HG02588 (cell line): ENCODE results near the gene SIGLEC9.

Experiments
- ATAC-seq: cut with Tn5 transposase; IDR thresholded peaks from one replicate; pipeline ENCODE4 v1.9.1; 2021; ENCODE audit warnings: mild to moderate bottlenecking, moderate library complexity; ENCODE audit not compliant: unreplicated experiment

The SIGLEC9 gene

DNA sequence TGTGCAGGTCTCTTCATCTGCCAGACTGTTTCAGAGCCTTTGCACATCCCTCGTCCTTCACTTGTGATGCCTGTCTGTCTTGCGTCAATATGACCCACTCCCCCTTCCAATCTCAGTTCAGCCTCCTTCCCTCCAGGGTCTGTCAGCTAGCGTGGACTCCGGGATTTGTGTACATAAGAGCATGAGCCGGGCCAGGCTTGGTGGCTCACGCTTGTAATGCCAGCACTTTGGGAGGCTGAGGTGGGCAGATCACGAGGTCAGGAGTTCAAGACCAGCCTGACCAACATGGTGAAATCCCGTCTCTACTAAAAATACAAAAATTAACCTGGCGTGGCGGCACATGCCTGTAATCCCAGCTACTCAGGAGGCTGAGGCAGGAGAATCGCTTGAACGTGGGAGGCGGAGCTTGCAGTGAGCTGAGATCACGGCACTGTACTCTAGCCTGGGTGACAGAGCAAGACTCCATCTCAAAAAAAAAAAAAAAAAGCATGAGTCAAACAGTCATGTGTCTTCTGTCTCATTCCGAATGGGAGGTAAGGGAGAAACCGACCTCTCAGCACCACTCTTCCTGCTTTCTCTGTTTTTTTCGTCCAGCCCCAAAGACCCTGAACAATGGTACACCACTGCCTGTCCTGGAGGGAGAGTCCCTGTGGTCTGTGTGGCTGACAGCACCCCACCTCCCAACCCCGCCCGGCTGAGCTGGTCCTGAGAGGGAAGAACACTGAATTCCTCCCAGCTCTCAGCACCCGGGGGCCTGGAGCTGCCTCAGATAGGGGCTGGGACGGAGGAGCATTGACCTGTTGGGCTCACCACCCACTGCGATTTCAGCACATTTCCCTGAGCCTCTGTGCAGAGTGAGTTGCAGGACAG, 2.4 kb upstream of the SIGLEC9 start:
- no peak for ATAC-seq

DNA sequence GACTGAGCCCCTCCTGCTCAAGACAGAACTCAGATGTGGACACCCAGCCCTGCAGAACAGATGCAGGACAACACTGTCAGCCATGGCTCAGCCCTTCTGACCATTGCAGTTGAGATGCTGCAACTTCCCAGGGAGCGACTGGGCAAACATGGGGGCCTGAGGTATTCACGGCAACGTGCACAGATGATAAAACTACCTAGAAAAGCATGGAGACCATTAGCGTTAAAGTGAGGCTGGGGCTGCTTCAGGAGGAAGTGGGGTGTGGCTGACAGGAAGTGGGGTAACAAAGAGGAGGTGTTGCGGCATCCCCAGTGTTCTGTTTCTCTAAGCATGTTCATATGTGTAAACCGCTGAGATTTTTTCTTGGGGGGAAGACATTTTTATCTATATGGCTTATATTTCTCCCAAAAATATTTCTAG, 1.3 kb upstream of the SIGLEC9 start:
- no peak for ATAC-seq

DNA sequence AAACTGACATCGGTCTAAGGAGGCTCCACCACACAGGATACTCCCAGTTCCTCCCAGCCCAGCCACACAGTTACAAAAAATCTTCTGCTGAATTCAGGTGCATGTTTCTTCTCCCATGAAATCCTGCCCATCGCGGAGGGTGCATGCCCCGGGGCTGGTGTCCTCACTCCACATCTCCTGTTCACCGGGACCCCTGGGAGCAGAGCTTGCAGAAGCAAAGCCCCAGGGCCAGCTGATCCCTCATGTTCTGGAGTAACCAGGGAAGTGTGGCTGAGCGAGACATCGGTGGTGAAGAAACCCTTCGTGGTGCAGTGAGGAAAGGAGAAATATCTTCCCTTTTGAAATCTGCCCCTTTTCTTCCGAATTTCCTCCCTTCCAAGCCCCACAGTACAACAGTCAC, 904 bp upstream of the SIGLEC9 start:
- no peak for ATAC-seq

DNA sequence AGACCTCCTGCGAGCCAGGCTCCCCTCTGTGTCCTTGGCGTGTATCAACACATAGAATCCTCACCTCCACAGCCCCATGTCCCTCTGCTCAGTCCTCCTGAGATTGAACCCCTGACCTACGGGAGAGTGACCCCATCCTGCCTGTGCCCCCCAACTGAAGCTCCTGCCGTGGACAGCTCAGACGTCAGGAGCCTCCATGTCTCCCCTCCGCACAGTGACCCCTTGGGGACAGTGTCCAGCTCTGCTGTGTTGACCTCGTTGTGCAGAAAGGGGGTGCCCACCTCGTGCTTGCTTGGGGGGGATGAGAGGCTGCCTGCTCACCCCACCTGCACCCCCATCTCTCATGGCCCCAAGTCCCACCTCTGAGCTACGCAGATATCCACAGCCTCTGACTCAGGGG, 490 bp upstream of the SIGLEC9 start:
- ATAC-seq, result no peak

DNA sequence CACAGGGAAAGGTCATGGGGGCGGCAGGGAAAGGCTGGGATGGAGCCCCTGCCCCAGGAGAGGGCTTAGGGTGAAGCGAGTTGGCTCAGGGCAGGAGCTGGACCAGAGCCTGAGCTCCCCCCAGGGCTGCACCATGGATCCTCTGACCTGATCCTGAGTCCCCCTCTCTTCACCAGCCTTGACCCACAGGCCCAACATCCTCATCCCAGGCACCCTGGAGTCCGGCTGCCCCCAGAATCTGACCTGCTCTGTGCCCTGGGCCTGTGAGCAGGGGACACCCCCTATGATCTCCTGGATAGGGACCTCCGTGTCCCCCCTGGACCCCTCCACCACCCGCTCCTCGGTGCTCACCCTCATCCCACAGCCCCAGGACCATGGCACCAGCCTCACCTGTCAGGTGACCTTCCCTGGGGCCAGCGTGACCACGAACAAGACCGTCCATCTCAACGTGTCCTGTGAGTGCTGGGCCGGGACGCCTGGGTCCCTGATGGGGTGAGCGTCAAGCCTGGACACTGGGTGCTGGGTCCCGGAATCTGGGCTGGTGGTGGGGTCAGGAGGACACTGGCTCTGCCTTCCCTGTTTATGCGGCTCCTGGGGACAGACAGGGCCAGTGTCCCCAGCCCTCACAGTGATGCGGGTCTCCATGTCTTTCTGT, 842 bp downstream of the SIGLEC9 start:
- ATAC-seq, result no peak

DNA sequence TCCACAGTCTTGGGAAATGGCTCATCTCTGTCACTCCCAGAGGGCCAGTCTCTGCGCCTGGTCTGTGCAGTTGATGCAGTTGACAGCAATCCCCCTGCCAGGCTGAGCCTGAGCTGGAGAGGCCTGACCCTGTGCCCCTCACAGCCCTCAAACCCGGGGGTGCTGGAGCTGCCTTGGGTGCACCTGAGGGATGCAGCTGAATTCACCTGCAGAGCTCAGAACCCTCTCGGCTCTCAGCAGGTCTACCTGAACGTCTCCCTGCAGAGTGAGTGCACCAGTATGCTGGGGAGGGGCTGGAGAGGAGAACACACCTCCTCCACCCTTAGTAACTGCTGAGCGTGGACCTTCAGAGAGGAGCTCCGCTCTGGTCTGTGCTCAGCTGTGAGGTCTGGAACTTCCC, 2.3 kb downstream of the SIGLEC9 start:
- no peak for ATAC-seq

DNA sequence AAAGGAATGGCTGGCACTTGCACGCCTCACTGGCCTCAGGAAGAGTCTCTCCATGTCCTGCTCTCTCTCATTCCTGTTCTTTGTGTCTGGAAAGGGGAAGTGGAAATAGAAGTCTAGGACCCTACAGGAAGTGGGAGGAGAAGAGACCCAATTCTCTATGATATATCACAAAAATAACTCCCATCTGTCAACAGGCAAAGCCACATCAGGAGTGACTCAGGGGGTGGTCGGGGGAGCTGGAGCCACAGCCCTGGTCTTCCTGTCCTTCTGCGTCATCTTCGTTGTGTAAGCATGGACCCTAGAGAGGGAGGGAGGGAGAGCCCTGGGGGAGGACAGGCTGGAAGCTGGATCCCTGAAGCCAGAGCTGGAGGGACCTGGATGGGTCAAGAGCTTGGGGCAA, 3.0 kb downstream of the SIGLEC9 start:
- ATAC-seq, result no peak

DNA sequence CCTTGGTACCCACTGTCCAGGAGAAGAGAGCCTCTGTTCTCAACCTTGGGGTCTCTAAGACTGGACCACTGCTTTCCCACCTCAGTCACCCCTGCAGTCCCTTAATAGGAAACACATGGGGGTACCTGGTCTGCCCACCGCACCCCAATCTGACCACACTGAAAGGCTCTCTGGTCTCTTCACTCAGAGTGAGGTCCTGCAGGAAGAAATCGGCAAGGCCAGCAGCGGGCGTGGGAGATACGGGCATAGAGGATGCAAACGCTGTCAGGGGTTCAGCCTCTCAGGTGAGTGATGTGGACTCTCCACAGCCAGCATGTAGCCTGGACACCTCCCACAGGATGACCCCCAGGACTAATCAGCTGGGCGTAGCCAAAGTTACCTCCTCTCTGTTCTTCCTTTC, 3.5 kb downstream of the SIGLEC9 start:
- ATAC-seq, result no peak

DNA sequence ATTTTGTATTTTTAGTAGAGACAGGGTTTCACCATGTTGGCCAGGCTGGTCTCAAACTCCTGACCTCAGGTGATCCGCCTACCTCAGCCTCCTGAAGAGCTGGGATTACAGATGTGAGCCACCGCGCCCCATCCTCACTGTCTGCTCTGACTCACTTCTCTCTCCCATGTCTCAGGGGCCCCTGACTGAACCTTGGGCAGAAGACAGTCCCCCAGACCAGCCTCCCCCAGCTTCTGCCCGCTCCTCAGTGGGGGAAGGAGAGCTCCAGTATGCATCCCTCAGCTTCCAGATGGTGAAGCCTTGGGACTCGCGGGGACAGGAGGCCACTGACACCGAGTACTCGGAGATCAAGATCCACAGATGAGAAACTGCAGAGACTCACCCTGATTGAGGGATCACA, 5.0 kb downstream of the SIGLEC9 start:
- ATAC-seq, result no peak

DNA sequence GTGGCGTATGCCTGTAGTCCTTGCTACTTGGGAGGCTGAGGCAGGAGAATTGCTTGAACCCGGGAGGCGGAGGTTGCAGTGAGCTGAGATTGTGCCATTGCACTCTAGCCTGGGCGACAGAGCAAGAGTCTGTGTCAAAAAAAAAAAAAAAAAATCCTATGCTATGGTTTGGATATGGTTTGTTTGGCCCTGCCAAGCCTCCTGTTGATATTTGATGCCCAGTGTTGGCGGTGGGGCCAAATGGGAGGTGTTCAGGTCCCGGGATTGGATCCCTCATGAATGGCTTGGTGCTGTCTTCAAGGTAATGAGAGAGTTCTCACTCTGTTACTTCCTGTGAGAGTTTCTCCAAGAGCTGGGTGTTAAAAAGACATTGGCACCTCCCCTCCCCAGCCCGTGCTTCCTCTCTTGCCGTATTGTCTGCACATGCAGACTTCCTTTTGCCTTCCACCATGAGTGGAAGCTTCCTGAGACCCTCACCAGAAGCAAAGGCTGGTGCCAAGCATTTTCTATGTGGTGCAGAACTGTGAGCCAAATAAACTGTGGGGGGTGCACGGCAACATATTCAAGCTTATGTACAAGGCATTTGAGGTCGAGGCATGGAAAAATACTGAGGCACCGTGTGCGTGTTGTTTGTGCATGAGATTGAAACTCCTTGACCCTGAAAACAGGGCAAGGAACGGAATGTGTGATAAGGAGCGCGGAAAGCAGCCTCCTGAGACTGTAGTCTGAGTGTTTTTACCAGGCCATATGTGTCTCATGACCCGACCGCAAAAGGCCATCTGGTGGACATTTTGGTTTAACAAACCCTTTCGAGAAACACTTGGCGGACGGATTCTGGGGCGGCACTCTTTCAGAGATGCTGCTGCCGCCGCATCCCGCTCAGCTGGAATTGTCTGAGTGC, 7.3 kb downstream of the SIGLEC9 start:
- no peak for ATAC-seq

DNA sequence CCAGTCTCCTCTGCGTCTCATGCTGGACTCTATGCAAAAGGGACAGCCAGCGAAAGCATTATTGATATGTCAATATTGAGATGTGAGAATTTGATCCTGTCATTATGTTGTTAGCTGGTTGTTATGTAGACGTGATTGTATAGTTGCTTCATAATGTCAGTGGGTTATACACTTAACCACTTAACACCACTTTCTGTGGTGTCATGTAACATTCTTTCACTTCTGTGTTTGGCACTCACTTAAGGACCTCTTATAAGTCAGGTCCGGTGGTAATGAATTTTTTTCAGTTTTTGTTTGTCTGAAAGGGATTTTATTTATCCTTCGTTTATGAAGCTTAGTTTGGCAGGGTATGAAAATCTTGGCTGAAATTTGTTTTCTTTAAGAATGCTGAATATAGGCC, 10.3 kb downstream of the SIGLEC9 start:
- ATAC-seq, result no peak

DNA sequence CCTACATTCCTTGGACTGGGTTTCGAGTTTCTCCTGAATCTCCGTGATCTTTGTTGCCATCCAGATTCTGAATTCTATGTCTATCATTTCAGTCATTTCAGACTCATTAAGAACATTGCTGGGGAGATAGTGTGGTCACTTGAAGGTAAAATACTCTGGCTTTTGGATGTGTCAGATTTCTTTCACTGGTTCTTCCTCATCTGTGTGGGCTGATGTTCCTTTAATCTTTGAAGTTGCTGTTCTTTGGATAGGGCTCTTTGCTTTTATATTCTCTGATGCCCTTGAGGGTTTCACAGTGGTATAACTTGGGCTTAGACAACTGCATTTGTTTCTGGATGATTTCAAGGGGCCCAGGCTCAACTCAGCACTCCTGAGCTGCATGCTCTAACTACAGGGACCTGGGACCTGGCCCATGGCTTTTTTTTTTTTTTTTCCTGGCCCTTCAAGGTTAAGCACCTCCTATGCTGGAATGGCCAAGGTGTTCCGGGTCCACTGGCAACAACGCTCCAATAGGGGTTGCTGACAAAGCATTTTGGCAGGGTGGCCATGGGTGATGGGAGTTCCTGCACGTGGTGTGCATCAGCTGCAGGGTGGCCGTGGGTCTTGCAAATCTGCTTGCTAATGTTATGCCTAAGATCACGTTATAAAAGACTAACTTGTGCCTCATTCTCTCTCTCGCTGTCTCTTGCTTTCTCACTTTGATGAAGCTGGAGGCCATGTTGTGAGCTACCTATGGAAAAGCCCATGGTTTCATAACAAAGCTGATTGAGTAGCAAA, 11.5 kb downstream of the SIGLEC9 start:
- ATAC-seq, result no peak

DNA sequence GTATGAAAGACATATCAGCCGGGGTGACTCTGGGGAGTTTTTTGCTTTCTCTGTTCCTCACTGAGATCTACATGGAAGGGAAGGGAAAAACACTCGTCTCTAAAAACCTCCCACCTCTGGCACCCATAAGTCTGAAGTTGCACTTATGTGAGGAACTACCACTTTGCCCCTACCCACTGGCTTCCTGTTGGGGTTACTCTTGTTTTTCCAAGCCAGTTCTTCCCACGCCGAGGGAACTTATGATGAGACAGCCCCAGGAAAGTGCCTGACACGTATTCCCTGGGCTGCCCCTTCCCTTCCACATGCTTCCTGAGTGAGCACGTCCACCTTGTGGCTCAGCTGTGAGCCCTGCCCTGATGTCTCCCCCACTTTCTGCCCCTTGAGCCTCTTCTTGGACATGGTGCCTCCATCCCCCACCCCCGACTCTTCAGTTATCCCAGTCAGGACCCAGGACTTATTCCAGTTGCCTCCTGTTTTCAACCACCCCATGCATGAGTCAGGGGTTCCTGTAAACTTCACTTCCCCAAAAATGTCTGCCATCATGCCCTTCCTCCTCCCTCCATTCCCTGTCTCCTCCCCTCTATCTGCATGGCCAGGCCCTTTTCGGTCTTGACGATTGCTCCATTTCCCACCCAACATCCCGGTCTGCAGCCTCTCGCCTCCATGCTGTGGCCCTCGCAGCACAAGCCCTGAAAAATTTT, 12.3 kb downstream of the SIGLEC9 start:
- ATAC-seq, result no peak

DNA sequence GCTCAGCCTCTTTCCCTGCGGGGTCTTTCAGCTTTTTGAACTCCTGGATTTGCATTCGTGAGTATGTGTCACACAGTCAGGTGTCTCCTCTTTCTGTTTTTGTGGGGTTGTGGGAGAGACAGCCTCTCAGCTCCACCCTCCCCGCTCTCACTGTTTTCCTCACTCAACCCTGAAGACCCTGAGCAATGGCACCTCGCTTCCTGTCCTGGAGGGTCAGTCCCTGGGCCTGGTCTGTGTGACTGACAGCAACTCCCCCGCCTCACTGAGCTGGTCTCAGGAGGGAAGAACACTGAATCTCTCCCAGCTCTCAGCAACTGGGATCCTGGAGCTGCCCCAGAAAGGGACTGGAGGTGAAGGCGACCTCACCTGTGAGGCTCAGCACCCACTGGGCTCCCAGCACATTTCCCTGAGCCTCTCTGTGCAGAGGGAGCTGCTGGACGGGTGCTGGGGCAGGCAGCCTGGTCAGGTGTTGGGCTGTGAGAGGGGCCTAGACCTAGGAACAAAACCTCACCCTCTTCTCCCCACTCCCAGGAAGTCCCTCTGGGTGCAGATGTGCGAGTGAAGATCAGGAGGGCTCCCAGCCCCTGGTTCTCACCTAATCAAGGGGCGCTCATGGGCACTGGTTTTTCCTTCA, 13.2 kb downstream of the SIGLEC9 start:
- no peak for ATAC-seq

DNA sequence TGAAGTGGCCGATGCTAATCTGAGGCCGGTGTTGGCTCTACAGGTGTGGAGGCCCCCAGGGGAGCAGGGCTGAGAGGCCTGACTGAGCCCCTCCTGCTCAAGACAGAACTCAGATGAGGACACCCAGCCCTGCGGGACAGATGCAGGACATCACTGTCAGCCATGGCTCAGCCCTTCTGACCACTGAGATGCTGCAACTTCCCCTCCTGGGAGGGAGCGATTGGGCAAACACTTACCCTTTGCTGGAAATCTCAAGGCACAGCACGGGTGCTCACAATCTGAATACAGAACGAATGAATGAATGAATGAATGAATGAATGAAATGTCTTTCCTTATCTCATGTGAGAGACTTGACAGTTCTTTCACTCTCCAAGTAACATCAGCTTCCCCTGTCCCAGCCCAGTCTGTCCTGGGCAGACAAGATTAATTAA, 13.9 kb downstream of the SIGLEC9 start:
- no peak for ATAC-seq

DNA sequence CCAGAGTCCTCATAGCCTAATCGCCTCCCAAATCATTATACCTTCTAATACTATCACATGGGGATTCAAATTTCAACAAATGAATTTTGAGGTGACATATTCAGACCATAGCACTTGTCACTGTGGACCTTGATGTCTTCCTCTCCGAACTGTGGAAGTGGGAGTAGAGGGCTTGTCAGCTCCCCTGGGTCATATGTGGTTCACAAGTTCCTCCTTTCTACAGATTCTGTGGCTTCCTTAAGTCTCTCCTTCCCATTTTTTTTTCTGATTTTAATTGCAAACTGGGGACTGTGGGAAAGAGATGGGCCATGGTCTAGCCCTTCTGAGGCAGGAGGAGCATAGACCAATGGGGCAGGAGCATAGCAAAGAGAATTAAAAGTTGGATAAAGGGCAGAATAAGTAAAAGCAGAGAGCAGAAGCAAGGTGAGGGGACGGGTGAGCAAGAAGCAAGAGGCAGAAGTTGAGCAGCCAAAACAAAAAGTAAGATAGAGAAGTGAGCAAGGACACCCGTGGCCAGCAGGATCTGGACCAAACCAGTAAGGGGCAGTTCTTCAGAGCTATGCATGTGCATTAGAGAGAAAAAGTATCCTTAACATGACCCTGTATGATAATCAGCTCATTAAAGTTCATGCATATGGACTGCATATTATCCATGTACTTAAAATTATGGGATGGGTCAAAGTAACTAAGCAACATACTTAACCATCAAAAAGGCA, 14.8 kb downstream of the SIGLEC9 start:
- ATAC-seq, result no peak

DNA sequence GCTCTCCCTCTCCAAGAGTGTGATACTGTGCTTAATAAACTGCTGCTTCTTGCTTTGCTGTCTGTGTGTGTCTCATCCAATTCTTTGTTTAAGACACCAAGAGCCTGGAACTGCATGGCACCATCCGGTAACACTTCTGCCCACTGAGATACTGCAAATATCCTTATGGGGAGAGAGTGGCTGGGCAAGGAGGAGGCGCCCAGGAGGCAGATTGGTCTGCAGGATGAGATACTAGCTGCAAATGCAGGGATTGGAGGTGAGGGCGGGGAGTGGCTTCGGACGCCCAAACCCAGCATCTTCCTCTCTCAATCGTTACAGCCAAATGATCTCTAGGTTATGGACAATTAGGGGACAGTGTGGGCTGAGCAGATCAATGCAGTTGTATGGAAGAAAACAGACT, 15.7 kb downstream of the SIGLEC9 start:
- ATAC-seq, result no peak

DNA sequence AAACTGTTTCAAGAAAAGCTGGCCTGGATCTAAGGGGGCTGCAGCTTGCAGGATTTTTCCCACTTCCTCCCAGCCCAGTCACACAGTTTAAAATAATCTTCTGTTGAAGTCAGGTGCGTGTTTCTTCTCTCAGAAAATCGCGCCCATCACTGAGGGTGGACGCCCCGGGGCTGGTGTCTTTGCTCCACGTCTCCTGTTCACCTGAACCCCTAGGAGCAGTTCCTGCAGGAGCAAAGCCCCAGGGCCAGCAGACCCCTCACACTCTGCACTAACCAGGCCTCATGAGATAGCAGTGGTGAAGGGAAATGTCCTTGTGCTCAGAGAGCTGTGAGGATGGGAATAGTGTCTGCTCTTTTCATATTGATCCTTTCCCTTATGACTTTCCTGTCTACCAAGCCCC, 16.5 kb downstream of the SIGLEC9 start:
- ATAC-seq, result no peak

DNA sequence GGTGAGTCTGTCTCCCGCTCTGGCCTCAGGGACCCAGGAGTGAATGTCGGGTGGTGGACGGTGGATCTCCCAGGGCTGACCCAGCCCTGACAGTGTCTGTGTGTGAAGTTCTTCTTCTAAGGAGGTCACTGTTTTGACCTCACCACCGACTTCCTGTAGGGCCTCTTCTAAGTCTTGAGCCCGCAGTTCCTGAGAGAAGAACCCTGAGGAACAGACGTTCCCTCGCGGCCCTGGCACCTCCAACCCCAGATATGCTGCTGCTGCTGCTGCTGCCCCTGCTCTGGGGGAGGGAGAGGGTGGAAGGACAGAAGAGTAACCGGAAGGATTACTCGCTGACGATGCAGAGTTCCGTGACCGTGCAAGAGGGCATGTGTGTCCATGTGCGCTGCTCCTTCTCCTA, 17.4 kb downstream of the SIGLEC9 start, which contains the start of gene SIGLEC7:
Gene SIGLEC7, plus strand, starts transcription at position 183 of the 400 bp plus-strand sequence. Its CDS starts 69 bp downstream, at position 252.
- no peak for ATAC-seq
